Duodenal mucosa (tissue), 2 donors: Measurements from ENCODE around the gene CLRN1.

Source experiments
- H3K27ac ChIP-seq: one replicate; pipeline ENCODE4 v1.7.0; 2013; ENCODE audit warnings: low read depth, low read length
- H3K27me3 ChIP-seq, 2 donors: one replicate each; pipeline ENCODE4 v1.7.0; 2013; ENCODE audit warnings: low read length in 2 of 2, control low read depth in 1 of 2; ENCODE audit not compliant: insufficient read depth in 2 of 2, control insufficient read depth in 1 of 2
- H3K36me3 ChIP-seq, 2 donors: one replicate each; pipeline ENCODE4 v1.7.0; 2013; ENCODE audit warnings: low read length in 2 of 2, control low read depth in 1 of 2; ENCODE audit not compliant: insufficient read depth in 2 of 2, control insufficient read depth in 1 of 2
- H3K4me1 ChIP-seq, 2 donors: one replicate each; pipeline ENCODE4 v1.7.0; 2013; ENCODE audit warnings: low read length in 2 of 2, control low read depth in 1 of 2; ENCODE audit not compliant: insufficient read depth in 2 of 2, control insufficient read depth in 1 of 2
- H3K4me3 ChIP-seq, 2 donors: one replicate each; pipeline ENCODE4 v1.7.0; 2013; ENCODE audit warnings: low read length in 2 of 2, low read depth in 1 of 2
- H3K9ac ChIP-seq, 2 donors: one replicate each; pipeline ENCODE4 v1.7.0; 2013; ENCODE audit warnings: low read length in 2 of 2, low read depth in 1 of 2
- H3K9me3 ChIP-seq, 2 donors: one replicate each; pipeline ENCODE4 v1.7.0; 2013; ENCODE audit warnings: low read length in 2 of 2, control low read depth in 1 of 2; ENCODE audit not compliant: control insufficient read depth in 1 of 2

The CLRN1 gene

DNA sequence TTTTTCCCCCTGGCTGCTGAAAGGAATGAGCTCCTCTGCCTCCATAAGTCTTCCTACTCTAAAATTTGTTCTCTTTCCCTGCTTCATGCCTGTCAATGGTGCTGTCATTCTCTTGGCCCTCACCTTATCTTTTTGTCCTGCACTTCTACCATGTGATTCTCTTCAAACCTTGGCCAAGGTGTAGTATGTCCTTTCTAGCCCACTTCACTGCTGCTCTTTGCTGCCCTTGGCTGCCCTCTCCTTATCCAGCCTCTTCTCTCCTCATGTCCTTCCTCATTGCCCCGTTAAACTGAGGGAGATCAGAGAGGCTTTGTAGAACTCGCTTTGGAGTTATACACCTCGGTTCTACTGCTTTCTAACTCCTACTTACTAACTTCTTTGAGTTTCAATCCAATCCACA is 87.0 kb downstream of the CLRN1 start:
- H3K4me1 ChIP-seq, result no peaks in the 10 kb centered on the region
- H3K27me3 ChIP-seq, result peaks cover 0 to 3% of the 10 kb centered on the region in 2 donors
- no peak overlapping the region for H3K9ac ChIP-seq
- no peaks in the 10 kb centered on the region for H3K36me3 ChIP-seq
- no peaks in the 10 kb centered on the region for H3K9me3 ChIP-seq
- H3K4me3 ChIP-seq, result no peak overlapping the region
- H3K27ac ChIP-seq, result no peak overlapping the region

DNA sequence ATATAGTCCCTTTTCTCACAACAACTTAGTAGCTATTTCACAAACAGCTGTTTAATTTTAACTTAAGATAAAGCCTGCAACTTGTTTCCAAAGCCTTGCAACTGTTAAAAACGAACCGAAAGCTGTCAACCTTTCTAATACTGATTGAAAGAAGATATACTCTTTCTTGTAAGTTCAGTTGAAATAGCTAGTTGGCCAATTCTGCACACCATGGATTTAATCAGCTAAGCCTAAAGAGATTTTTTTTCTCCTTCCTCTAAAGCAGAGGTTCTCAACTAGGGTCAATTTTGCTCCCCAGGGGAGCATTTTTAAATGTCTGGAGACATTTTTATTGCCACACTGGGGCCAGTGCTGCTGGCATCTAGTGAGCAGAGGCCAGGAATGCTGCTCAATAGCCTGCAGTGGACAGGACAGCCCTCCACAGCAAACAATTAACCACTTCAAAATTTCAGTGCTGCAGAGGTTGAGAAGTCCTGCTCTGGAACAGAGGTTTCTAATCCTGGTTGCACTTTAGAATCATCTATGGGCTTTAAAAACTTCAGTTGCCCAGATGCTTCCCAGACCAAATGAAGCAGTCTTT is 93.4 kb downstream of the CLRN1 start:
- no peaks in the 10 kb centered on the region for H3K9me3 ChIP-seq
- H3K4me3 ChIP-seq, result no peak overlapping the region
- peaks cover 0 to 3% of the 10 kb centered on the region in 2 donors for H3K27me3 ChIP-seq
- H3K4me1 ChIP-seq, result no peaks in the 10 kb centered on the region
- H3K27ac ChIP-seq, result no peak overlapping the region
- no peak overlapping the region for H3K9ac ChIP-seq
- no peaks in the 10 kb centered on the region for H3K36me3 ChIP-seq

DNA sequence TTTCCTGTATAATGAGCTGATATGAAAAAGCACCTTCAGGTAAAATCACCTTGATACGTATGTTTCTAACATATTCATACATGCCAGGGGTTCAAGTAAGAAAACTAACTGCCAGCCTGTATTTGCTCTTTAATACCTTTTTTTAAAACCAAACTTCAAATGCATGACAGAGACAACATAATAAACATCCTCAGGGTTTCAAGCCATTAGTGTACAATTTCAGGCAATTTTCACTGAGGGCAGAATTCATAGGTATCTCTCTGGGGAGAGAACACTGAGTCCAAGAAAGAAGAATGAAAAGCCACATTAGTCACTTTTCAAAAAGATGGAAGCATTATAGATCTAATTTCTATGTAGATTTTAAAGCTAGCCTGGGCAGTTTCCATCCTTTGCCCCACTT is 94.2 kb downstream of the CLRN1 start:
- H3K4me3 ChIP-seq, result no peak overlapping the region
- H3K27me3 ChIP-seq, result peaks cover 0 to 3% of the 10 kb centered on the region in 2 donors
- no peak overlapping the region for H3K9ac ChIP-seq
- no peaks in the 10 kb centered on the region for H3K4me1 ChIP-seq
- no peaks in the 10 kb centered on the region for H3K9me3 ChIP-seq
- no peaks in the 10 kb centered on the region for H3K36me3 ChIP-seq
- H3K27ac ChIP-seq, result no peak overlapping the region

DNA sequence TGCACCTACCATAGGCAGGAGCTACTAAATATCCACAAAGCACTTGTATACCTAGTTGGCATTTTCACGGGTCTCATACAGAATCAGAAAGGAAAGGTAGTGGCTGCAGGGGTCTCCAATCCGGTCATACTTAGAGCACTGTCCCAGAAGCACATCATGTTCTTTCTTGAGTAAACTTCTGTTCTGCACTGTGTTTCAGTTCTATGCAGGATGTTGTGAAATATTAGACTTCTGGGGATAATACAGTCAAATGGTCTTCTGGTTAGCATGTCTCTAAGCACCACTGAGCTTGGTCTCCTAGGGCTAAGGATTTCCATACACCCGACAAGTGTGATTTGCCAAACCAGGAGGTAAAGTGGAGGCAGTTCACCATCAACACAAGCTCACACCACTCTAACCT is 95.2 kb downstream of the CLRN1 start:
- no peak overlapping the region for H3K27ac ChIP-seq
- H3K9me3 ChIP-seq, result no peaks in the 10 kb centered on the region
- no peak overlapping the region for H3K4me3 ChIP-seq
- H3K4me1 ChIP-seq, result no peaks in the 10 kb centered on the region
- no peak overlapping the region for H3K9ac ChIP-seq
- no peaks in the 10 kb centered on the region for H3K36me3 ChIP-seq
- H3K27me3 ChIP-seq, result peaks cover 0 to 3% of the 10 kb centered on the region in 2 donors

DNA sequence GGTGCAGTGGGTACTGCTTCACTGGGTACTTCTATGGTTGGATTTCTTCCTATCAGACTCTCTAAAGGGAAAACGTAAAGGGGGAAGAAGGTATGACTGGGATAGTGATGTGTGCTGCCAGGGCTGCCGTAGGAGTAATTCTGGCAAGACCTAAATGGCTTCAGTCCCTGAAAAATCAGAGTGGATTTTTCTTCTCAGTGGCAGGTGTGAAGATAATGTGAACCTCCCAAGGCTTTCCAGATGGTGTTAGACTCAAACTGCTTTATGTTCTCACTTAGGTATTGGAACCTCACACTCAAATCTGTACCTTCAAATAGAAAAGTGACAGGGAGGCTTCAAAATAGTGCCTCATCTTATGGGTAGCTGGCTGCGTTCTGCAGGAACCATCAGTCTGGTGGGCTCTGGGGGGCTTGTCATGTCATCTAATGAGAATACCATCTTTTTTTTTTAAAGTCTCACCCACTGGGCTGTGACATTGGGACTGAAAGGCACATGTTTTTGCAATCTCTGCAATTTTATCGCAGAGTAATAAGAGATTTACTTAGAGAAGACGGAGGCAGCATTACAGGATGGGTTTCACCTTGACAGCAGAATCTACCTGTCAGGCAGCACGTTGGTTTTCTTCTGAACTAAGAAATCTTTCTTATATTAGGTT is 95.8 kb downstream of the CLRN1 start:
- H3K9me3 ChIP-seq, result no peaks in the 10 kb centered on the region
- no peak overlapping the region for H3K9ac ChIP-seq
- peaks cover 0 to under 1% of the 10 kb centered on the region in 2 donors for H3K27me3 ChIP-seq
- no peaks in the 10 kb centered on the region for H3K4me1 ChIP-seq
- no peaks in the 10 kb centered on the region for H3K36me3 ChIP-seq
- H3K27ac ChIP-seq, result no peak overlapping the region
- no peak overlapping the region for H3K4me3 ChIP-seq
